Inferior parietal cortex (tissue), 1 donor: ENCODE measurements around the gene PES1.
"Not testable (repeated sequence)": the region's sequence is repeated elsewhere in the genome, so short reads cannot be mapped to it uniquely, and the experiment has no call there.

Experiments used
- DNase-seq: peaks from one replicate; pipeline ENCODE4 v3.0.0-alpha.2; 2016; ENCODE audit errors: extremely low spot score

Gene PES1

GRCh38 chr22:30609260-30610185 lies 17.8 kb upstream of the PES1 start:
- no peak for DNase-seq

- no peak for DNase-seq
Measured at GRCh38 chr22:30607939-30608338, 16.2 kb upstream of the PES1 start.

- DNase-seq, result no peak
Measured at GRCh38 chr22:30607300-30607930, 15.7 kb upstream of the PES1 start.

GRCh38 chr22:30606455-30607299 lies 15.0 kb upstream of the PES1 start, which contains the start of gene TCN2:
Gene TCN2, plus strand, starts transcription at chr22:30607174. Its CDS starts 158 bp downstream, at chr22:30607332.
- DNase-seq, result peak; percentile 66

GRCh38 chr22:30605449-30606110 lies 13.9 kb upstream of the PES1 start:
- DNase-seq, result peak; percentile 44

- DNase-seq, result no peak
Measured at GRCh38 chr22:30604723-30605122, 13.0 kb upstream of the PES1 start.

GRCh38 chr22:30603801-30604200 lies 12.1 kb upstream of the PES1 start:
- no peak for DNase-seq

- DNase-seq, result no peak
Measured at GRCh38 chr22:30602049-30602448, 10.3 kb upstream of the PES1 start.

GRCh38 chr22:30601464-30601863 lies 9.8 kb upstream of the PES1 start:
- no peak for DNase-seq

GRCh38 chr22:30600921-30601320 lies 9.2 kb upstream of the PES1 start:
- no peak for DNase-seq

GRCh38 chr22:30598986-30599385 lies 7.3 kb upstream of the PES1 start:
- DNase-seq, result no peak

- DNase-seq, result no peak
Measured at GRCh38 chr22:30596886-30597285, 5.2 kb upstream of the PES1 start.

GRCh38 chr22:30596199-30596598 lies 4.5 kb upstream of the PES1 start:
- no peak for DNase-seq

GRCh38 chr22:30592360-30592713 lies 627 bp upstream of the PES1 start:
- DNase-seq, result not testable (repeated sequence)

- DNase-seq, result no peak
Measured at GRCh38 chr22:30591191-30591587, 521 bp downstream of the PES1 start.

GRCh38 chr22:30586414-30586813 lies 5.3 kb downstream of the PES1 start:
- no peak for DNase-seq

- DNase-seq, result no peak
Measured at GRCh38 chr22:30584441-30584840, 7.3 kb downstream of the PES1 start.

- DNase-seq, result no peak
Measured at GRCh38 chr22:30582788-30583545, 8.7 kb downstream of the PES1 start.

- DNase-seq, result no peak
Measured at GRCh38 chr22:30582051-30582450, 9.7 kb downstream of the PES1 start.

- no peak for DNase-seq
Measured at GRCh38 chr22:30580896-30581295, 10.8 kb downstream of the PES1 start.

GRCh38 chr22:30578481-30578880 lies 13.2 kb downstream of the PES1 start:
- DNase-seq, result no peak
